Measurements from ENCODE around the gene CST9. TPM values are rescaled to one million over a fixed set of nuclear protein-coding genes. Genes with fewer than 3 reads are reported as not detected.
A peak's percentile ranks its signal among the peaks of the same experiment; 100 is the strongest.

Gene CST9
- total and polyA plus RNA-seq, 10 of the 15 experiments (the other 5 are each of a cell fraction or from before 2014, with no cell fraction given), result not detected

DNA sequence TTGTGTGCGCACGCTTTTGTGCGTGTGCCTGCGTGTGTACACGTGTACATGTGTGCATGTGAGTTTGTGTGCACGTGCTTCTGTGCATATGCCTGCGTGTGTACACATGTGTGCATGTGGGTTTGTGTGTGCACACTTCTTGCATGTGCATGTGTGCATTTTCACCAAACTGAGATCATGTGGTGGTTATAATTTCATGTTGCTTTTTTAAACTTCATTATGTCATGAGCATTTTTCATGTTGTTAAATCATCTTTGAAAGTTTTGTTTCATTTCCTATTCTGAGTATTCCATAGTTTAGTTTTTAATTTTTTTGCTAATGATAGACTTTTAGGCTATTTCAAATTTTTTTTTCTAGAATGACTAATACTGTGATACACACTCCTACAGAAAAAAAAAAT, 38.4 kb upstream of the CST9 start (continued):
- TF ChIP-seq, protein P1, sequence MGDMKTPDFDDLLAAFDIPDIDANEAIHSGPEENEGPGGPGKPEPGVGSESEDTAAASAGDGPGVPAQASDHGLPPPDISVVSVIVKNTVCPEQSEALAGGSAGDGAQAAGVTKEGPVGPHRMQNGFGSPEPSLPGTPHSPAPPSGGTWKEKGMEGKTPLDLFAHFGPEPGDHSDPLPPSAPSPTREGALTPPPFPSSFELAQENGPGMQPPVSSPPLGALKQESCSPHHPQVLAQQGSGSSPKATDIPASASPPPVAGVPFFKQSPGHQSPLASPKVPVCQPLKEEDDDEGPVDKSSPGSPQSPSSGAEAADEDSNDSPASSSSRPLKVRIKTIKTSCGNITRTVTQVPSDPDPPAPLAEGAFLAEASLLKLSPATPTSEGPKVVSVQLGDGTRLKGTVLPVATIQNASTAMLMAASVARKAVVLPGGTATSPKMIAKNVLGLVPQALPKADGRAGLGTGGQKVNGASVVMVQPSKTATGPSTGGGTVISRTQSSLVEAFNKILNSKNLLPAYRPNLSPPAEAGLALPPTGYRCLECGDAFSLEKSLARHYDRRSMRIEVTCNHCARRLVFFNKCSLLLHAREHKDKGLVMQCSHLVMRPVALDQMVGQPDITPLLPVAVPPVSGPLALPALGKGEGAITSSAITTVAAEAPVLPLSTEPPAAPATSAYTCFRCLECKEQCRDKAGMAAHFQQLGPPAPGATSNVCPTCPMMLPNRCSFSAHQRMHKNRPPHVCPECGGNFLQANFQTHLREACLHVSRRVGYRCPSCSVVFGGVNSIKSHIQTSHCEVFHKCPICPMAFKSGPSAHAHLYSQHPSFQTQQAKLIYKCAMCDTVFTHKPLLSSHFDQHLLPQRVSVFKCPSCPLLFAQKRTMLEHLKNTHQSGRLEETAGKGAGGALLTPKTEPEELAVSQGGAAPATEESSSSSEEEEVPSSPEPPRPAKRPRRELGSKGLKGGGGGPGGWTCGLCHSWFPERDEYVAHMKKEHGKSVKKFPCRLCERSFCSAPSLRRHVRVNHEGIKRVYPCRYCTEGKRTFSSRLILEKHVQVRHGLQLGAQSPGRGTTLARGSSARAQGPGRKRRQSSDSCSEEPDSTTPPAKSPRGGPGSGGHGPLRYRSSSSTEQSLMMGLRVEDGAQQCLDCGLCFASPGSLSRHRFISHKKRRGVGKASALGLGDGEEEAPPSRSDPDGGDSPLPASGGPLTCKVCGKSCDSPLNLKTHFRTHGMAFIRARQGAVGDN (IDR thresholded peaks at IDR 0.05), result no peak
- TF ChIP-seq ZNF622 (IDR thresholded peaks at IDR 0.05) (no peak), ETV6 (conservative IDR thresholded peaks at IDR 0.05 in 1 of 2, IDR thresholded peaks at IDR 0.05 in 1 of 2; ENCODE audit: borderline replicate concordance in 1 of 2, low read depth in 1 of 2) (no peak), CEBPB (IDR thresholded peaks at IDR 0.05; ENCODE audit: borderline replicate concordance in 1 of 2, low read depth in 2 of 2, low read length in 2 of 2) (peak in 1 of 2 experiments; percentile 79; a peak in 1 of 4 replicates), RUNX3 (IDR thresholded peaks at IDR 0.05; ENCODE audit: low read length) (peak; percentile 90), HDAC2 (IDR thresholded peaks at IDR 0.05) (no peak), NFXL1 (IDR thresholded peaks at IDR 0.05; ENCODE audit: borderline replicate concordance) (no peak), BCL11A (IDR thresholded peaks at IDR 0.05; ENCODE audit: low read depth, low read length) (no peak; the same call in 1 of the 2 replicates), JUND (IDR thresholded peaks at IDR 0.05; ENCODE audit: low read depth, low read length) (no peak), MYC (IDR thresholded peaks at IDR 0.05; ENCODE audit: insufficient read depth, insufficient read length, insufficient replicate concordance, low read length, severe bottlenecking) (no peak), SMAD1 (IDR thresholded peaks at IDR 0.05; ENCODE audit: low read depth, partially characterized antibody) (no peak)
- TF ChIP-seq, protein P2, sequence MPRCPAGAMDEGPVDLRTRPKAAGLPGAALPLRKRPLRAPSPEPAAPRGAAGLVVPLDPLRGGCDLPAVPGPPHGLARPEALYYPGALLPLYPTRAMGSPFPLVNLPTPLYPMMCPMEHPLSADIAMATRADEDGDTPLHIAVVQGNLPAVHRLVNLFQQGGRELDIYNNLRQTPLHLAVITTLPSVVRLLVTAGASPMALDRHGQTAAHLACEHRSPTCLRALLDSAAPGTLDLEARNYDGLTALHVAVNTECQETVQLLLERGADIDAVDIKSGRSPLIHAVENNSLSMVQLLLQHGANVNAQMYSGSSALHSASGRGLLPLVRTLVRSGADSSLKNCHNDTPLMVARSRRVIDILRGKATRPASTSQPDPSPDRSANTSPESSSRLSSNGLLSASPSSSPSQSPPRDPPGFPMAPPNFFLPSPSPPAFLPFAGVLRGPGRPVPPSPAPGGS (IDR thresholded peaks at IDR 0.05; ENCODE audit: borderline replicate concordance, insufficient read depth, low read depth, low read length, poor library complexity, severe bottlenecking), result no peak
- TF ChIP-seq, protein P3, sequence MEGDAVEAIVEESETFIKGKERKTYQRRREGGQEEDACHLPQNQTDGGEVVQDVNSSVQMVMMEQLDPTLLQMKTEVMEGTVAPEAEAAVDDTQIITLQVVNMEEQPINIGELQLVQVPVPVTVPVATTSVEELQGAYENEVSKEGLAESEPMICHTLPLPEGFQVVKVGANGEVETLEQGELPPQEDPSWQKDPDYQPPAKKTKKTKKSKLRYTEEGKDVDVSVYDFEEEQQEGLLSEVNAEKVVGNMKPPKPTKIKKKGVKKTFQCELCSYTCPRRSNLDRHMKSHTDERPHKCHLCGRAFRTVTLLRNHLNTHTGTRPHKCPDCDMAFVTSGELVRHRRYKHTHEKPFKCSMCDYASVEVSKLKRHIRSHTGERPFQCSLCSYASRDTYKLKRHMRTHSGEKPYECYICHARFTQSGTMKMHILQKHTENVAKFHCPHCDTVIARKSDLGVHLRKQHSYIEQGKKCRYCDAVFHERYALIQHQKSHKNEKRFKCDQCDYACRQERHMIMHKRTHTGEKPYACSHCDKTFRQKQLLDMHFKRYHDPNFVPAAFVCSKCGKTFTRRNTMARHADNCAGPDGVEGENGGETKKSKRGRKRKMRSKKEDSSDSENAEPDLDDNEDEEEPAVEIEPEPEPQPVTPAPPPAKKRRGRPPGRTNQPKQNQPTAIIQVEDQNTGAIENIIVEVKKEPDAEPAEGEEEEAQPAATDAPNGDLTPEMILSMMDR (IDR thresholded peaks at IDR 0.05 in 2 of 3, conservative IDR thresholded peaks at IDR 0.05 in 1 of 3; ENCODE audit: control insufficient read depth in 2 of 3, extremely low read depth in 1 of 3, insufficient read depth in 1 of 3, low read depth in 3 of 3, low read length in 3 of 3), result no peak
- TF ChIP-seq, protein P4, sequence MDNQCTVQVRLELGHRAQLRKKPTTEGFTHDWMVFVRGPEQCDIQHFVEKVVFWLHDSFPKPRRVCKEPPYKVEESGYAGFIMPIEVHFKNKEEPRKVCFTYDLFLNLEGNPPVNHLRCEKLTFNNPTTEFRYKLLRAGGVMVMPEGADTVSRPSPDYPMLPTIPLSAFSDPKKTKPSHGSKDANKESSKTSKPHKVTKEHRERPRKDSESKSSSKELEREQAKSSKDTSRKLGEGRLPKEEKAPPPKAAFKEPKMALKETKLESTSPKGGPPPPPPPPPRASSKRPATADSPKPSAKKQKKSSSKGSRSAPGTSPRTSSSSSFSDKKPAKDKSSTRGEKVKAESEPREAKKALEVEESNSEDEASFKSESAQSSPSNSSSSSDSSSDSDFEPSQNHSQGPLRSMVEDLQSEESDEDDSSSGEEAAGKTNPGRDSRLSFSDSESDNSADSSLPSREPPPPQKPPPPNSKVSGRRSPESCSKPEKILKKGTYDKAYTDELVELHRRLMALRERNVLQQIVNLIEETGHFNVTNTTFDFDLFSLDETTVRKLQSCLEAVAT (IDR thresholded peaks at IDR 0.05), result no peak
